ENCODE measurements around the gene RASSF1. TPM values are rescaled to one million over a fixed set of nuclear protein-coding genes. Genes with fewer than 3 reads are reported as not detected.
A peak's percentile ranks its signal among the peaks of the same experiment; 100 is the strongest.

The RASSF1 gene
- total RNA-seq, 1 donor from 2014 or later, result 34.9 TPM

DNA sequence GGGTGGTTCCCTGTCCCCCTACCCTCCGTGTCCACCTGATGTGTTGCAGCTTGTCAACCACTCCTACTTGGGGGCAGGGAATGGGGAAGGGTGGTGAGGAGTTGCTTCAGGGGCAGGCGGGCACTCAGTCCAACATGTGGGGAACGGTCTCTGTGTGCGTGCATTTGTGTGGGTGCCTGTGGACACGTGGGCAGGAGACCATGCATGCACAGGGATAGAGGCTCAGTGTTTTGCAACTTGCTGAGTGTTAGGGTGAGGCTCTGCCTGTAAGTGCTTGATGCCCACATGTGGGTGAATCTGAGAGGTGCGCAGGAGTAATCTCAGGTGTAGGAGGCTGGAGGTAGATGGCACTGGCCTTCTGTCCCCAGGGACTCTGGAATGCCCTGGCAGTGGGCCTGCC lies 43.1 kb upstream of the RASSF1 start:
- H3K4me1 ChIP-seq, result peaks cover 0 to 3% of the 10 kb centered on the region in 2 donors
- no peak overlapping the region for H3K4me3 ChIP-seq
- no peaks in the 10 kb centered on the region for H3K27me3 ChIP-seq
- intact Hi-C loops (cut with DNase I), result no loop called here
- H3K27ac ChIP-seq, result no peak overlapping the region
- no peaks in the 10 kb centered on the region for H3K9me3 ChIP-seq
- TF ChIP-seq, protein P1, sequence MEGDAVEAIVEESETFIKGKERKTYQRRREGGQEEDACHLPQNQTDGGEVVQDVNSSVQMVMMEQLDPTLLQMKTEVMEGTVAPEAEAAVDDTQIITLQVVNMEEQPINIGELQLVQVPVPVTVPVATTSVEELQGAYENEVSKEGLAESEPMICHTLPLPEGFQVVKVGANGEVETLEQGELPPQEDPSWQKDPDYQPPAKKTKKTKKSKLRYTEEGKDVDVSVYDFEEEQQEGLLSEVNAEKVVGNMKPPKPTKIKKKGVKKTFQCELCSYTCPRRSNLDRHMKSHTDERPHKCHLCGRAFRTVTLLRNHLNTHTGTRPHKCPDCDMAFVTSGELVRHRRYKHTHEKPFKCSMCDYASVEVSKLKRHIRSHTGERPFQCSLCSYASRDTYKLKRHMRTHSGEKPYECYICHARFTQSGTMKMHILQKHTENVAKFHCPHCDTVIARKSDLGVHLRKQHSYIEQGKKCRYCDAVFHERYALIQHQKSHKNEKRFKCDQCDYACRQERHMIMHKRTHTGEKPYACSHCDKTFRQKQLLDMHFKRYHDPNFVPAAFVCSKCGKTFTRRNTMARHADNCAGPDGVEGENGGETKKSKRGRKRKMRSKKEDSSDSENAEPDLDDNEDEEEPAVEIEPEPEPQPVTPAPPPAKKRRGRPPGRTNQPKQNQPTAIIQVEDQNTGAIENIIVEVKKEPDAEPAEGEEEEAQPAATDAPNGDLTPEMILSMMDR (IDR thresholded peaks at IDR 0.05), result no peak
- no peak for DNase-seq (ENCODE audit: low spot score in 2 of 2)
- no peaks in the 10 kb centered on the region for H3K36me3 ChIP-seq

DNA sequence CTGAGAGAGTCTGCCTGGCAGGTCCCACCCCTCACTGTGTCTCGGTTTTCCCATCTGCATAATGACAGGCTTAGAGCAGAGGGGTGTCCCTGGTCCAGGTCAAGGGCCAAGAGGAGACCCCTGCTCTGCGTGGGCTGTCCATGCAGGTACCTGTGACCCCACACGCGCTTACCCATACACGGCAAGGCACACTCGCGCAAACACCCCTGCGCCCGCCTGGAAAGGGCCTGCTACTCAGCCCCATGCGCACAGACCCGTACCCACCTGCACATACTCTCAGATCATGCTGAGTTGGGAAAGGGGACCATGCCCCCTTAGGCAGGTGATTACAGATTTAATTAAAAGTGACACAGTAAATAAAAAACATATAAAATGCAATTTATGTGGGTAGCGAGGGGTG lies 42.1 kb upstream of the RASSF1 start:
- TF ChIP-seq, protein P1 (IDR thresholded peaks at IDR 0.05), result no peak
- Histone ChIP-seq H3K27ac (peak overlapping the region; percentile 27 to 33), H3K9me3 (no peaks in the 10 kb centered on the region), H3K4me1 (peaks cover 0 to 3% of the 10 kb centered on the region in 2 donors), H3K27me3 (no peaks in the 10 kb centered on the region), H3K4me3 (no peak overlapping the region), H3K36me3 (no peaks in the 10 kb centered on the region)
- intact Hi-C loops (cut with DNase I), result no loop called here
- DNase-seq (ENCODE audit: low spot score in 2 of 2), result no peak

DNA sequence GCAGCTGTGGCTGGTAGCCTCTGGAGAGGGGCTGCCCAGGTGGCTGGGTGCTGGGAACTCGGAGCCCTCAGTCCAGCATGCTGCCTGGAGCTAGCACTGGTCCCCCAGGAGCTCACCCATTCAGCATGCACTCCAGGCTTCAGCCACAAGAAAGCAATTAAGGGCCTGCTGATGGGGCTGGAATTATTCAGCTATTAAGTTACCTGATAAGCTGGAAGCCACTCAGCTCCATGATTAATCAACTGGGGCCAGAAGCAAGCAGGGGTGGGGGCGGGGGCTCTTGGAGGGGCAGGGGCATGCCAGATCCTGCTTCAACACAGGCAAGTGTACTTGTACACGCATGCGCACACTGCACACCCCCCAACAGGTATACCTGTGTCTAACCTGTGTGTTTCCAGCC lies 40.7 kb upstream of the RASSF1 start:
- TF ChIP-seq, protein P1 (IDR thresholded peaks at IDR 0.05), result no peak

DNA sequence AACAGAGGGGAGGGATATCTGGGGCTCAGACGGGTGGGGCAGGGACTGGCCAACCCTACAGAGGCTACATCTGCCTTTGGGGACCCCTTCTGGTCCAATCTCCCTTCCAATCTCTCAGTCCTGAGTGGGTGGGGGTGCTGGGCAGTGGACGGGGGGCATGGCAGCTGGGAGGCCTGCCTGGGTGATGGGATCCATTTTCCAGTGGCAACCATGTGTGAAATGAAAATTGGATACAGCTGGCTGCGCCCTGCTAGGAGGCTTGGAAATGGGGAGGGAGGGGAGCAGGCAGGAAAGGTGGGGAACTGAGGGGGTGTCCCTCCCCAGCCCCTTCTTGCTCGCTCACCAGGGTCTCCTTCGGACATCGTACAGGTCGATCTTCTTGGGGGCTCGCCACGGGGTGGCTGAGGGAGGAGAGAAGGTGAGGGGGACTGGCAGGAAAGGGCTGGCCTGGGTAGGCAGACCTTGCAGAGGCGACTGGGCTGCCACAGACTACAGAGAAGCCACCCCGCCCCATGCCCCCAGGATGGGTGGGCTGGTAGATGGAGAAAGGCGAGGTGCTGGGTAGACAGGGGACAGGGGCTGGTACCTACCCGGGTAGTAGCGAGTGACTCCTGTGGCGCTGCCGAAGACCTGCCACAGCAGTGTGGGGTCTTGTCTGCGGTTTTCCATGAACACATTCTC lies 39.9 kb upstream of the RASSF1 start:
- Histone ChIP-seq H3K27me3 (no peaks in the 10 kb centered on the region), H3K9me3 (no peaks in the 10 kb centered on the region), H3K4me1 (peaks cover 0 to 3% of the 10 kb centered on the region in 2 donors), H3K27ac (no peak overlapping the region), H3K4me3 (no peak overlapping the region), H3K36me3 (no peaks in the 10 kb centered on the region)
- intact Hi-C loops (cut with DNase I), result no loop called here
- no peak for DNase-seq (ENCODE audit: low spot score in 2 of 2)
- TF ChIP-seq, protein P1 (IDR thresholded peaks at IDR 0.05), result no peak

More for the DNA sequence above, 40.7 kb upstream of the RASSF1 start:
- no peak for DNase-seq (ENCODE audit: low spot score in 2 of 2)
- Histone ChIP-seq H3K27me3 (no peaks in the 10 kb centered on the region), H3K9me3 (no peaks in the 10 kb centered on the region), H3K36me3 (no peaks in the 10 kb centered on the region), H3K4me1 (peaks cover 0 to 3% of the 10 kb centered on the region in 2 donors), H3K27ac (no peak overlapping the region), H3K4me3 (no peak overlapping the region)
- intact Hi-C loops (cut with DNase I), result no loop called here

DNA sequence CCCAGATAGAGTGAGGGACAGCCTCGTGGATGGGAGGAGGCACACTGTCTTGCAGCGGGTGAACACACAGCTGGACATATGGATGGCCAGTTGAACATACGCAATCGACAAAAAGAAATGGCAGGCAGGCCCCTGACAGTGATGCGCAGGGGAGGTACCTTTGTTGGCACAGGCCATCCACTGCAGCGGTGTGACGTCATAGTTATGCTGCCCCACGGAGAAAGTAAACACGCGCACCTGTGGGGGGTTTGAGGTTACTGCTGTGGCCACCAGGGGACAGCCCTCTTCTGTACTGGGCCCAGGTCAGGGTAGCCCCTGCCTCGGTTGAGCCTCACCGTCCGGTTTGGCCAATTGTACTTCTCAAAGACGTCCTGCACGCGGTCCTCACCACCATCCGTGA lies 38.1 kb upstream of the RASSF1 start:
- H3K4me1 ChIP-seq, result peaks cover 0 to 3% of the 10 kb centered on the region in 2 donors
- no peaks in the 10 kb centered on the region for H3K9me3 ChIP-seq
- H3K4me3 ChIP-seq, result no peak overlapping the region
- no peak for DNase-seq (ENCODE audit: low spot score in 2 of 2)
- no peak overlapping the region for H3K27ac ChIP-seq
- no peaks in the 10 kb centered on the region for H3K36me3 ChIP-seq
- TF ChIP-seq, protein P1 (IDR thresholded peaks at IDR 0.05), result no peak
- intact Hi-C loops (cut with DNase I), result no loop called here
- no peaks in the 10 kb centered on the region for H3K27me3 ChIP-seq

Measured in ascending aorta (tissue), 2 donors.